Occipital lobe (tissue), 1 donor: ENCODE data around the gene FCHSD1. TPM values are rescaled to one million over a fixed set of nuclear protein-coding genes. Genes with fewer than 3 reads are reported as not detected.

Experiments used
- total RNA-seq: library from RNA; depleted of rRNA; stranded (reverse); fragments of >200 nt; gene quantifications from one replicate; pipeline ENCODE4 v1.2.3, GENCODE V29; 2014

The FCHSD1 gene
- total RNA-seq, 1 donor from 2014 or later: 3.0 TPM

Other genes starting within 250 kb of the FCHSD1 start
- 11.9 TPM for gene PCDHGA9, start 248.6 kb downstream of the FCHSD1 start, total RNA-seq
- 12.8 TPM for gene PCDHGB6, start 243.4 kb downstream of the FCHSD1 start, total RNA-seq
- 12.0 TPM for gene PCDHGA10, start 238.4 kb downstream of the FCHSD1 start, total RNA-seq
- 15.6 TPM for gene PCDHGB7, start 233.7 kb downstream of the FCHSD1 start, total RNA-seq
- 16.4 TPM for gene PCDHGA11, start 230.4 kb downstream of the FCHSD1 start, total RNA-seq
- gene PCDHGA12, start 220.9 kb downstream of the FCHSD1 start, total RNA-seq: 6.9 TPM
- 35.6 TPM for gene PCDHGC3, start 175.5 kb downstream of the FCHSD1 start, total RNA-seq
- gene PCDHGC4, start 166.4 kb downstream of the FCHSD1 start, total RNA-seq: 91.2 TPM
- 6.2 TPM for gene PCDHGC5, start 162.3 kb downstream of the FCHSD1 start, total RNA-seq
- gene DIAPH1, start 32.4 kb downstream of the FCHSD1 start, total RNA-seq: 18.4 TPM
- gene HDAC3, start 14.6 kb downstream of the FCHSD1 start, total RNA-seq: 46.5 TPM
- gene RELL2, start 14.4 kb downstream of the FCHSD1 start, total RNA-seq: 8.4 TPM
- 3.3 TPM for gene ARAP3, start 30.8 kb upstream of the FCHSD1 start, total RNA-seq
- 27.0 TPM for gene PCDH1, start 227.0 kb upstream of the FCHSD1 start, total RNA-seq